ENCODE data around the gene TMEM145.

DNA sequence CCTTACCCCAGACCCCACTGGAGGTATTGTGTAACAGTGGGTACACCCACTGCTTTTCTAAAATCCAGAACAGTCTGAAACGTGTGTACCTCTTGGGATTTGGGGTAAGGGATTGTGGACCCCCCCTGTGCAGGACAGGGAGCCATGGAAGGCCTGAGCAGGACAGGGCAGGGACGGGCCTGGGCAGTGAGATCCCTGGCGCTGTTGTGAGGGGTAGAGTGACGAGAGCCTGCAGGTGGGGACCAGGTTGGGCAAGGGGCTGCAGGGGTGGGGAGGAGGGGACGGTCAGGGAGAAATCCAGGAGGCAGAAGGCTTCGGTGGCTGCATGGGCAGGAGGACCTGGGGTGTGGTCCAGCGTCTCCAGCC lies 48.4 kb downstream of the TMEM145 start:
- TF ChIP-seq, protein P1, sequence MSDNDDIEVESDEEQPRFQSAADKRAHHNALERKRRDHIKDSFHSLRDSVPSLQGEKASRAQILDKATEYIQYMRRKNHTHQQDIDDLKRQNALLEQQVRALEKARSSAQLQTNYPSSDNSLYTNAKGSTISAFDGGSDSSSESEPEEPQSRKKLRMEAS (IDR thresholded peaks at IDR 0.05): no peak
- TF ChIP-seq ZBTB7A (IDR thresholded peaks at IDR 0.05; ENCODE audit: low read depth) (no peak), CEBPB (IDR thresholded peaks at IDR 0.05) (no peak), EGR1 (IDR thresholded peaks at IDR 0.05) (no peak), TEAD4 (IDR thresholded peaks at IDR 0.05) (no peak), TAF1 (IDR thresholded peaks at IDR 0.05; ENCODE audit: low read depth) (no peak), RAD21 (IDR thresholded peaks at IDR 0.05; ENCODE audit: low read depth) (no peak)
